T47D (cell line): Measurements from ENCODE around the gene DGCR8.

ENCODE experiments used
- DNase-seq, 2 experiments: peaks; one replicate each; pipeline versions ENCODE4 v3.0.0 to v3.0.0-alpha.2; 2011 to 2012; ENCODE audit warnings: low read depth in 1 of 2, low spot score in 1 of 2
- JUND ChIP-seq: IDR thresholded peaks from 2 replicates; pipeline ENCODE4 v1.6.1; 2012; ENCODE audit warnings: low read depth
- in situ Hi-C: cut with HindIII; loops from 2 replicates; pipeline ENCODE4 v1.10.0; 2016; ENCODE audit warnings: low sequenced_read_pairs, low pct_unique_long_range_greater_than_20kb

DGCR8 gene

GRCh38 chr22:20160041-20160440, 80.0 kb downstream of the DGCR8 start:
- in situ Hi-C loops, result no loop called here
- TF ChIP-seq JUND, result no peak
- no peak for DNase-seq
